IPS DF 6.9 (cell line): ENCODE measurements around the gene HRAS.

Experiments used
- DNase-seq: peaks from one replicate; pipeline ENCODE4 v3.0.0-alpha.2; 2013; ENCODE audit warnings: low read depth, low spot score
- H3K27ac ChIP-seq: one replicate; pipeline ENCODE4 v1.5.1; 2013; ENCODE audit warnings: low read length, control low read depth
- H3K27me3 ChIP-seq: 2 replicates; pipeline ENCODE4 v1.6.1; 2013; ENCODE audit warnings: mild to moderate bottlenecking, low read length; ENCODE audit not compliant: control insufficient read depth, insufficient read depth
- H3K36me3 ChIP-seq: 2 replicates; pipeline ENCODE4 v1.6.1; 2013; ENCODE audit warnings: low read length; ENCODE audit not compliant: control insufficient read depth, insufficient read depth
- H3K4me1 ChIP-seq: 2 replicates; pipeline ENCODE4 v1.6.1; 2013; ENCODE audit warnings: low read length; ENCODE audit not compliant: control insufficient read depth, insufficient read depth
- H3K4me3 ChIP-seq: 2 replicates; pipeline ENCODE4 v1.5.1; 2013; ENCODE audit warnings: mild to moderate bottlenecking, low read length
- H3K9me3 ChIP-seq: 2 replicates; pipeline ENCODE4 v1.6.1; 2013; ENCODE audit warnings: low read length, inconsistent platforms; ENCODE audit not compliant: control insufficient read depth, insufficient read depth
- WGBS: extraction: QIAGEN DNeasy Blood & Tissue Kit; methylation state at CpG from one replicate; pipeline ENCODE4 v1.1.7; 2013; ENCODE audit warnings: mixed read lengths, missing lambda C conversion rate; ENCODE audit not compliant: insufficient read length, insufficient coverage; 5-methylcytosine and 5-hydroxymethylcytosine counted together

HRAS gene

DNA sequence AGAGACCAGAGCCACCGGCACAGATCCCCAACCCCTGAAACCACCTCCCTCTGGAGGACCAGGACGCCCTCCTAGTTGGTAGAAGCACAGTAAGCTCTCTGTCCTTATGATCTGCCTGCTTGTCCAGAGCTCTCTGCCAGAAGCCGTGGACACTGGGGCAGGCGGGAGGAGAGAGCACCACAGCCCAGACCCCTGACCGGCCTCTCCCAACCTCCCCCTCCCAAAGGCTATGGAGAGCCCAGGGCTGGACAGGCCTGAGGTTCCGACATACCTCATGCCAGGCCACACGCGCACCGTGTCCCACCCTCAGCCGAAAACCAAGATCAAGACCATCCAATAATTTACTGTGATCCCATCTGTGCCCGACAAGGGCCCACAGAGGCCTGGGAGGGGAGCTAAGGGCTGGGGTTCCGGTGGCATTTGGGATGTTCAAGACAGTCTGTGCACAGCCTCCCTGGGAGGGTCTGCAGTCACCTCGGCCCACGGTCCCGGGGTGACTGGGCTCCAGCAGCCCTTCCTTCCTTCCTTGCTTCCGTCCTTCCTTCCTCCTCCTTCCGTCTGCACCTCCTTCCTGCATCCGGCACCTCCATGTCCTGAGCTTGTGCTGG, 3.4 kb downstream of the HRAS start:
- no peaks in the 10 kb centered on the region; the same call in 1 of the 2 replicates for H3K27me3 ChIP-seq
- no CpG with 5 or more reads among the region's 18 CpGs for WGBS
- H3K36me3 ChIP-seq, result peaks cover 12% of the 10 kb centered on the region; the same call in 1 of the 2 replicates
- H3K9me3 ChIP-seq, result no peaks in the 10 kb centered on the region
- H3K4me1 ChIP-seq, result peaks cover 1% of the 10 kb centered on the region
- no peak overlapping the region for H3K27ac ChIP-seq
- no peak for DNase-seq
- H3K4me3 ChIP-seq, result no peak overlapping the region

DNA sequence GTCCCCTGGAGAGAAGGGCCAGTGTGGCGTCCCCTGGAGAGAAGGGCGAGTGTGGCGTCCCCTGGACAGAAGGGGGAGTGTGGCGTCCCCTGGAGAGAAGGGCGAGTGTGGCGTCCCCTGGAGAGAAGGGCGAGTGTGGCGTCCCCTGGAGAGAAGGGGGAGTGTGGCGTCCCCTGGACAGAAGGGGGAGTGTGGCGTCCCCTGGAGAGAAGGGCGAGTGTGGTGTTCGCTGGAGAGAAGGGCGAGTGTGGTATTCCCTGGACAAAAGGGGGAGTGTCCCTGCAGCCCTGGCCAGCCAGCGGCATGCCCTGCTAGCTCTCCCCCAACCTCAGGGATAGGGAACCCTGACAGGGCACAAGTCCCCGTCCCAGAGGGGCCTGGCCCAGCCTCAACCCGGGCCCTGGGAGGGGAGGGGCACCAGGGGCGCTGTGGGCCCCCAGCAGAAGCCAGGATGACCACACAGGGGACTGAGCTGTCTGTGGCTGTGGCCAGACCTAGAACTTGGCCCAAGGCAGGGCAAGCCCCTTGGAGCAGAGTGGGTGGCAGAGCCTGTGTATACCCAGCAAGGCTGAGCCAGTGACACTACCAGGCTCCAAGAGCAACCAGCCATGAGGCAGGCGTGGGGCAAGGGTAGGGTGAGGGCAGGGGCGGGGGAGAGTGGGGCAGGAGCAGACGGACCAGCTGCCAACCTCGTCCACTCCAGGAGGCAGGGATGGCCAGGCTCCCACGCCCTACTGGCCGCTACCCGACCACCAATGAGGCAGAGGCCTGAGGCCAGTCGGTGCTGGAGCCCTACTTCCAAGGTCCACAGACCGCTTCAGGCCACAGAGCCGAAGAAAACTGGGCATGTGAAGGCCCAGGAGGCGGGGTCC, 4.2 kb downstream of the HRAS start:
- no peak overlapping the region for H3K27ac ChIP-seq
- H3K27me3 ChIP-seq, result no peaks in the 10 kb centered on the region
- no CpG with 5 or more reads among the region's 28 CpGs for WGBS
- no peaks in the 10 kb centered on the region; the same call in 1 of the 2 replicates for H3K4me1 ChIP-seq
- H3K9me3 ChIP-seq, result no peaks in the 10 kb centered on the region
- H3K4me3 ChIP-seq, result no peak overlapping the region
- DNase-seq, result no peak
- H3K36me3 ChIP-seq, result peaks cover 12% of the 10 kb centered on the region; the same call in 1 of the 2 replicates

DNA sequence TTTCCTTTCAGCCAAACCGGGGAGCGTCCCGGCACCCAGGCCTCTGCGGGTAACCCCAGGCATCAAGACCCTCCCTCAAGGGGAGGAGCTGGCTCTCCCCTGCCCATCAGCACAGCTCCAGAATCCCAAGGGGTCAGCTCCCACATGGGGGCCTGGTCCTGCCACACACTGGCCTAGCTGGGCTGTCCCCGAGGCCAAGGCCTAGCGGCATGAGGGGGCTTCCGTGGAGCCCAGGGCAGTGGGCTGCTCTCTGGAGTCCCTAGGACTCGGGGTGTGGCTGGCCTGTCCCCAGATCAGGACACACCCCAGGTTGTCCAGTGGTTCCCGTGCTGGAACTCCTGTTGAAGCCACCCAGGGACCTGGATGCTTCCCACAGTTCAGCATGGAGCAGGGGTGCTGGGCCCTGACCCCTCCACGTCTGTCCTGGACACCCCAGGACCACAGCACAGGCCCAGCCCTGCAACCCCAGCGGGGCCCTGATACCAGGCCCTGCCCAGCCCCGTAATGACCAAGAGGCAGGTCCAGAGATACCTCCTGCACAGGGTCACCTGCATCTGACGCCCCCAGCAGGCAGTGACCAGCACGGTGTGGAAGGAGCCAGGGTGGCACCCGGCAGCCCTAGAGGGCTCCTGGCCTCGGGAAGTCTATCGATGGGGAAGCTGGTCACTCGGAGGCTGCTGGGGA, 5.5 kb downstream of the HRAS start:
- no peaks in the 10 kb centered on the region for H3K27me3 ChIP-seq
- no peak for DNase-seq

DNA sequence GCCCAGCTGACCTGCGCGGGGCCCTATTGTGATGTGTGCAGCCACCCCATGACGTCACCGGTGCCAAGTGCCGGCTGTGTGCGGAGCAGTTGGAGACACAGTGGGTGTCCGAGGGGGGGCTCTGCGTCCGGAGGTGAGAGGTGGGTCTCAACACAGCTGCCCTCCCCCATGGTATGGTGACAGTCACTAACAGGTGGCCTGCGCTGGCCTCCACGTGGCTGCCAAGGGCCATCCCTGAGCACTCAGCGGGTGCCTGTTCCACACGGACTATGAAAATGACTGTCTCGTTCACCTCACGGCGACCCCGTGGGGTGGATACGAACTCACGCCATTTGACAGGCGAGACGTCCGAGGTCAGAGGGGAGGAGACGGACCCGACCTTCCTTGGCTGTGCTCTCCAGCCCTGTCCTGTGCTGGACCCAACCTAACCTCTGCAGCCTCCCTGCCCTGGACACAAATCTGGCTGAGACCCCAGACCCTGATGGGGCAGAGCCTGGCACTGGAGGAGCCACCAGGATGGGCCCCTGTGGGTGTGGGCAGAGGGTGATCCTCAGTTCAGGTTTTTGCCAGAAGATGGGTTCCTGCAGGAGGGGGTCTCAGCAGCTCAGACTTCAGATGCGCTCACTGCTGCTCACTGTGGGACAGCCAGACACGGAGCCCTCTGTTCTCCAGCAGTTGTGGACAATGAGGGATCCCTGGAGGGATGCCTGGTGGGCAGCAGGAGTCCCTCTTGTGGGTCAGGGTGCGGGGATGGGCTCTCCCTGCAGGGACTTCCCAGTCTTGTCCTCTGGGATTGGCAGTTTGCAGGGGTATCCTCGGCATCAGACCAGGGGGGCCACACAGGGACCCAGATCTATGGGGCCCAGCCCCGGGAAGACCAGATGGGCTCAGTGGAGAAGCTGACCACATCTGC, 6.3 kb downstream of the HRAS start:
- Histone ChIP-seq H3K4me1 (no peaks in the 10 kb centered on the region; the same call in 1 of the 2 replicates), H3K27ac (no peak overlapping the region), H3K27me3 (no peaks in the 10 kb centered on the region), H3K4me3 (no peak overlapping the region), H3K36me3 (peaks cover 12% of the 10 kb centered on the region; the same call in 1 of the 2 replicates), H3K9me3 (no peaks in the 10 kb centered on the region)
- no peak for DNase-seq
- no CpG with 5 or more reads among the region's 29 CpGs for WGBS

More for the DNA sequence above, 5.5 kb downstream of the HRAS start:
- H3K4me3 ChIP-seq, result no peak overlapping the region
- no peaks in the 10 kb centered on the region for H3K9me3 ChIP-seq
- H3K27ac ChIP-seq, result no peak overlapping the region
- WGBS, result no CpG with 5 or more reads among the region's 18 CpGs
- H3K4me1 ChIP-seq, result no peaks in the 10 kb centered on the region; the same call in 1 of the 2 replicates
- peaks cover 12% of the 10 kb centered on the region; the same call in 1 of the 2 replicates for H3K36me3 ChIP-seq

DNA sequence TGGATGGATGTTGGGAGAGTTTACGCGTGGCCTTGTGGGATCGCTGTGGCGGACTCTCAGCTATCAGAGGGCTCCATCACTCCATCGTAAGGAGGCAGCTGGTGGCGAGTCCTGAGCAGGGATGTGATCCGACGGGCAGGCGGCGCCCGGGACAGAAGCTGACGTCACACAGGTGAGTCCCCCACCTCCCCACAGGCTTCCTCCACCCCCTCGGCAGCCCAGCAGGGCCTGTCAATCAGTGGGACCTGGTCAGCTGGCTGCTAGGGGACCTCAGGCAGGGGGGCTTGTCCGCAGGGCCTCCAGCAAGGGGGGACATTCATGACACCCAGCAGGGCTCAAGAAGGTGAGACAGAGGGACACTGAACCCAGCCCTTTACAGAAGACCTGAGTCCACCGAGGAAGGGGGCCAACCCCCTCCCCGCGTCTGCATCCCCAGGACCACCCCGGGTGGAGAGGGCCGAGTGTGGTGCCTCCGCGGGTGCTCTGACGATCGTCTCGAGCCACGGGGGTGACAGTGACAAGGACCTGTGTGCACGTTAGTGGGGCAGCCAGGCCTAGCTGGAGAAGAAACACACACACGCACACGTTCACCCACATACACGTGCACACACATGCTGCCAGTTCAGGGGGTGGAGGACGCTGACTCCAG, 7.1 kb downstream of the HRAS start:
- H3K4me3 ChIP-seq, result no peak overlapping the region
- H3K27me3 ChIP-seq, result no peaks in the 10 kb centered on the region
- no peaks in the 10 kb centered on the region for H3K4me1 ChIP-seq
- no peak overlapping the region for H3K27ac ChIP-seq
- WGBS, result no CpG with 5 or more reads among the region's 30 CpGs
- DNase-seq, result no peak
- H3K36me3 ChIP-seq, result peaks cover 10% of the 10 kb centered on the region; the same call in 1 of the 2 replicates
- H3K9me3 ChIP-seq, result no peaks in the 10 kb centered on the region

DNA sequence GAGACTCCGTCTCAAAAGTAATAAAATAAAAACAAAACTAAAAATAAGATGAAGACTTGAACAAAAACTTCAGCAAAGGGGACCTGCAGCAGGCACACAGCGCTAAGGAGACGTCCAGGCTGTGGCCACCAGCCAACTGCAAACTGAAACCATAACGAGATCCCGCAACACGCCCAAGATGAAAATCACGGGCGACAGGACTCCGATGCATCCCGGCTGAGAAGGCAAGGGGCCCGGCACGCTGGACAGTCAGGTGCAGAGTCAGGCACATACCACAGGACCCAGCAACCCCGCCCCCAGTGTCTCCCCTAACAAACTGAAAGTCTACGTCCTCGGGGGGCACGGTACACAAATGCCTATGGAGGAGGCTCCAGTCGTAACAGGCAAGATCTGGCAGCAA, 9.2 kb downstream of the HRAS start:
- DNase-seq, result no peak
- H3K36me3 ChIP-seq, result 0 out of 2 replicates have a peak, but pooled peaks cover under 1% of the 10 kb centered on the region
- H3K27me3 ChIP-seq, result no peaks in the 10 kb centered on the region
- no peaks in the 10 kb centered on the region for H3K4me1 ChIP-seq
- no peak overlapping the region for H3K4me3 ChIP-seq
- H3K27ac ChIP-seq, result no peak overlapping the region
- no CpG with 5 or more reads among the region's 17 CpGs for WGBS
- H3K9me3 ChIP-seq, result no peaks in the 10 kb centered on the region

DNA sequence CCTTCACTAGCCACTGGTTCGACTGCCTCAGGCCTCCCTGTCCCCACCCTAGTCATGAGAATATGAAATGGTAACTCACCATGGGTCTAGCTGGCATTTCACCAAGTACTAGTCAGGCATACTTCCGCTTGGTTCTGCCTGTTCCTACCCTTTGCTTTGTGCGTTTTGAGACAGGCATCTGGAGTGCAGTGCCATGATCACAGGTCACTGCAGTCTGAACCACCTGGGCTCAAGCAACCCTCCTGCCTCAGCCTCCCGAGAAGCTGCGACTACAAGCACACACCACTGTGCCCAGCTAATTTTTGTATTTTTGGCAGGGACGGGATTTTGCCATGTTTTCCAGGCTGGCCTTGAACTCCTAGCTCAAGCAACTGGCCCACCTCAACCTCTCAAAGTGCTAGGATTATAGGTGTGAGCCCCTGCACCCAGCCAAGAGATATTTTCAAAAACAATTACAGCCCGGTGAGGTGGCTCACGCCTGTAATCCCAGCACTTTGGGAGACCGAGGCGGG, 14.1 kb downstream of the HRAS start:
- Histone ChIP-seq H3K36me3 (no peaks in the 10 kb centered on the region), H3K4me1 (no peaks in the 10 kb centered on the region), H3K27me3 (no peaks in the 10 kb centered on the region), H3K4me3 (no peak overlapping the region), H3K27ac (no peak overlapping the region), H3K9me3 (no peaks in the 10 kb centered on the region)
- no CpG with 5 or more reads among the region's 10 CpGs for WGBS
- DNase-seq, result no peak

DNA sequence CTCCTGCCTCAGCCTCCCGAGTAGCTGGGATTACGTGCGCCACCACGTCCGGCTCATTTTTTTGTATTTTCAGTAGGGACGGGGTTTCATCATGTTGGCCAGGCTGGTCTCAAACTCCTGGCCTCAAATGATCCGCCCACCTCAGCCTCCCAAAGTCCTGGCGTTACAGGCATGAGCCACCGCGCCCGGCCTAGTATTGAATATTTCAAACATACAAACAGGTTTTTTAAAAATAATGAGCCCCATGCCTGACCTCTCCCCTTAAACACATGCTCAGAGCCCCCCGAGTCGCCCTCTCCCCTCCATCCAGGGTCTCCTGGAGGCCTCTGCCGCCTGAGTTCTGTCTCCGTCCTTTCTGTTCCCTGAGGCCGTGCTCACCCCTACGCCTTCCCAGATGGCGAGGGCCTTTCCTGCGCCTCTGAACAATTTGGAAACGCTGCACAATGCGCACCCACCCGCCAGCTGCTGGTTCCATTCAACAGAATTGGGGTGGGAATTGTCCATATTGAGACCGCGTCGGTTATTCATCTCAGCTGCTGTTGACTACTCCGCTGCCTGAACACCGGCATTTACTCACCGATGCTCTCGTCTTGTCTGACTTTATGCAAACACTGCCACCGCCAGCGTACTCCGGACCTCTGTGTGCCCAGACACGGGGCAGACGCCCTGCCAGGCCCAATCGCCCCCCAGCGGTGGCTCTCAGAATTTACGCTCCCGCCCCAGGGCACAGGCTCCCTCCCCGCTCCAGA, 14.8 kb downstream of the HRAS start:
- Histone ChIP-seq H3K27me3 (no peaks in the 10 kb centered on the region), H3K4me3 (no peak overlapping the region), H3K36me3 (no peaks in the 10 kb centered on the region), H3K9me3 (no peaks in the 10 kb centered on the region), H3K27ac (no peak overlapping the region), H3K4me1 (no peaks in the 10 kb centered on the region)
- no peak for DNase-seq
- no CpG with 5 or more reads among the region's 39 CpGs for WGBS
